ENCODE measurements around the gene ATG4B. TPM values are rescaled to one million over a fixed set of nuclear protein-coding genes. Genes with fewer than 3 reads are reported as not detected.

The ATG4B gene
- total RNA-seq, 3 donors from 2014 or later = 87.9 to 154 (median 94.6) TPM

DNA sequence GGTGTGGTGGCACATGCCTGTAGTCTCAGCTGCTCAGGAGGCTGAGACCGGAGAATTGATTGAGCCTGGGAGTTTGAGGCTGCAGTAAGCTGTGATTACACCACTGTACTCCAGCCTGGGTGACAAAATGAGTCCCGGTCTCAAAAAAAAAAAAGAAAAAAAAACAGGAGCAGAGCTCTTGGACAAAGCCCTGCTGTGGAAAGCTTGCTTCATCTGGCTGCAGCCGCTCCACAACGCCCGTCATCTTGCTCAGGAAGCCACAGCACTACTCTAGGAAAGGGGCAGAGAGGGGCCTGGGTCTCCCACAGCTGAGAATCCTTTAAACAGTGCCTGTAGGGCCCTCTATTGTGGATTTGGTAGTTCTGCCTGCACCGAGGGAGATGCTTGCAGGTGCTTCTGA is 11.0 kb downstream of the ATG4B start:
- no peak overlapping the region for H3K4me3 ChIP-seq
- peaks cover 27% of the 10 kb centered on the region for H3K4me1 ChIP-seq (ENCODE audit: low read depth)
- H3K36me3 ChIP-seq (ENCODE audit: low read depth) = no peaks in the 10 kb centered on the region
- ATAC-seq (no peak), DNase-seq (no peak)
- intact Hi-C loops (cut with DNase I, micrococcal nuclease) = no loop called here
- TF ChIP-seq, protein P1, sequence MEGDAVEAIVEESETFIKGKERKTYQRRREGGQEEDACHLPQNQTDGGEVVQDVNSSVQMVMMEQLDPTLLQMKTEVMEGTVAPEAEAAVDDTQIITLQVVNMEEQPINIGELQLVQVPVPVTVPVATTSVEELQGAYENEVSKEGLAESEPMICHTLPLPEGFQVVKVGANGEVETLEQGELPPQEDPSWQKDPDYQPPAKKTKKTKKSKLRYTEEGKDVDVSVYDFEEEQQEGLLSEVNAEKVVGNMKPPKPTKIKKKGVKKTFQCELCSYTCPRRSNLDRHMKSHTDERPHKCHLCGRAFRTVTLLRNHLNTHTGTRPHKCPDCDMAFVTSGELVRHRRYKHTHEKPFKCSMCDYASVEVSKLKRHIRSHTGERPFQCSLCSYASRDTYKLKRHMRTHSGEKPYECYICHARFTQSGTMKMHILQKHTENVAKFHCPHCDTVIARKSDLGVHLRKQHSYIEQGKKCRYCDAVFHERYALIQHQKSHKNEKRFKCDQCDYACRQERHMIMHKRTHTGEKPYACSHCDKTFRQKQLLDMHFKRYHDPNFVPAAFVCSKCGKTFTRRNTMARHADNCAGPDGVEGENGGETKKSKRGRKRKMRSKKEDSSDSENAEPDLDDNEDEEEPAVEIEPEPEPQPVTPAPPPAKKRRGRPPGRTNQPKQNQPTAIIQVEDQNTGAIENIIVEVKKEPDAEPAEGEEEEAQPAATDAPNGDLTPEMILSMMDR (IDR thresholded peaks at IDR 0.05) = no peak
- H3K9me3 ChIP-seq = no peaks in the 10 kb centered on the region

DNA sequence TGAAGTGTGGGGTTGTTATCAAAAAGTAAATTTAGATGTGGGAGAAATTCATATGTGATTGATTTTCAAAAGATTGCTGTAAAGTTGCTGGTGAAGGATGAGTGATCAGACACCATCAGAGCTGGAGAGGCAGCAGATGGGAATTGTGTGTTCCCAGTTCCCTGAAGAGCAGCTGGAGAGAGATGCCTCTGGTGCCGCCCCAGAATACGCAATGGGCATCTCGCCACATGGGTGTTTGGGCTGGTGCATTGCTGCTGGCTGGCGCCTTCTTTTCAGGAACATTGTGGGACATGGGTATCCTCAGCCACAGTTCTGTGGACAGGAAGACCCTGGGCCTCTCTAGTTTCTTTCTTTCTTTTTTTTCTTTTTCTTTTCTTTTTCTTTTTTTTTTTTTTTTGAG is 11.9 kb downstream of the ATG4B start:
- H3K4me3 ChIP-seq = no peak overlapping the region
- DNase-seq (no peak), ATAC-seq (peak; percentile 6)
- no peaks in the 10 kb centered on the region for H3K36me3 ChIP-seq (ENCODE audit: low read depth)
- H3K9me3 ChIP-seq = no peaks in the 10 kb centered on the region
- TF ChIP-seq, protein P1 (IDR thresholded peaks at IDR 0.05) = no peak
- peaks cover 27% of the 10 kb centered on the region for H3K4me1 ChIP-seq (ENCODE audit: low read depth)
- intact Hi-C loops (cut with DNase I, micrococcal nuclease) = no loop called here

DNA sequence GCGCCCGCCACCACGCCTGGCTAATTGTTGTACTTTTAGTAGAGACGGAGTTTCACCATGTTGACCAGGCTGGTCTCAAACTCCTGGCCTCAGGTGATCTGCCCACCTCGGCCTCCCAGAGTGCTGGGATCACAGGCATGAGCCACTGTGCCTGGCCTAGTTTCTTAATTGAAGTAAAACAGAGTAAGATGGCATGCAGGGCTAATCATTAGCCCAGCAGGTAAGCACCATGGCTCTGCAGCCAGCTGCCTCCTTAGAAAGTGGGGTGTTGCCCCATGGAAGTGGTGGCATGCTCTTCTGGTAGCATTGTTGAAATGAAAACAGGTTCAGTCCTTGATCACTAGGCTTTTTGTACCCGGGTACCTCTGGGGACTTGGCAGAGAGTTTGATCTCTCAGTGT is 12.4 kb downstream of the ATG4B start:
- intact Hi-C loops (cut with DNase I, micrococcal nuclease) = no loop called here
- DNase-seq = no peak
- Histone ChIP-seq H3K36me3 (ENCODE audit: low read depth) (peaks cover 1% of the 10 kb centered on the region), H3K9me3 (no peaks in the 10 kb centered on the region), H3K4me1 (ENCODE audit: low read depth) (peaks cover 27% of the 10 kb centered on the region), H3K4me3 (no peak overlapping the region)
- TF ChIP-seq, protein P1 (IDR thresholded peaks at IDR 0.05) = no peak
- no peak for ATAC-seq

DNA sequence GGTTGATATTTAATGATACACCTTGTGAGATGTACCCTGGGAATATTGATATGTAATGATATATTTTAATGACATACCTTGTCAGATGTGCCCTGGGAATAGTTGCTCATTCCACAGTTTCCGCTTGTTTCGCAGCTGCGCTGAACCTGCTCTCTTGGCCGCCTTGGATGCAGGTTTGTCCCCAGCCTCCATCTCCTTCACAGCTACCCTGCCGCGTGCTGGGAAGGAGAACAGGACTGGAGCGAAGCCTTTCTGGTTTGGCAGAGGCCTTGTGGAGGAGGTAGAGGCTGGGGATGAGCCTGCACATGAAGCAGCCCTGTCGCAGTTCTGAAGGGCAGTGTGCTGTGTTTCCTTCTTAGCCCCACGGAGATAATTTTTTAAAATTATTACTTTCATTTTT is 14.6 kb downstream of the ATG4B start:
- TF ChIP-seq, protein P1 (IDR thresholded peaks at IDR 0.05) = no peak
- peak in 1 of 3 donors; percentile 4 for DNase-seq
- H3K9me3 ChIP-seq = no peaks in the 10 kb centered on the region
- no peak overlapping the region for H3K4me3 ChIP-seq
- H3K4me1 ChIP-seq (ENCODE audit: low read depth) = peaks cover 9% of the 10 kb centered on the region
- peaks cover 3% of the 10 kb centered on the region for H3K36me3 ChIP-seq (ENCODE audit: low read depth)
- intact Hi-C loops (cut with DNase I, micrococcal nuclease) = no loop called here
- no peak for ATAC-seq

DNA sequence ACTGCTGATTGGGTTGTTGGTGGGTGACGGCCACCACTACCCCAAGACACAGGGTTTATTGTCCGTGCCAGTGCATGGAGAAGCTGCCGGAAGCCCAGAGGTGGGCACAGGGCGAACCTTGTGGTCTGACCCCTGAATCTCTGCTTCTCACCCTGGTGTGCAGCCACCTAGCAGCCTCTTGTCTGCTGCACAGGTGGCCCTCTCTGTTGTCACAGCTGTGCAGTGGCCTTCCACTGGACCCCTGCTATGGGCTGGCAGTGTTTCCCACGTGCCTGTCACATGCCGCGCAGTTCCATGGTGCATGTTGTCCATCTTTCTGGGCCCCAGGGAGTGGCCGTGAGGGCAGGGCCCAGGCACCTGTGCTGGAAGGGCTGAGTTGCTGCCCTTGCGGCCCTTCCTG is 15.2 kb downstream of the ATG4B start:
- H3K9me3 ChIP-seq = no peaks in the 10 kb centered on the region
- TF ChIP-seq, protein P1 (IDR thresholded peaks at IDR 0.05) = no peak
- intact Hi-C loops (cut with DNase I, micrococcal nuclease) = no loop called here
- peak in 1 of 3 donors; percentile 30 for DNase-seq
- H3K4me1 ChIP-seq (ENCODE audit: low read depth) = peaks cover 8% of the 10 kb centered on the region
- H3K4me3 ChIP-seq = no peak overlapping the region
- no peak for ATAC-seq
- H3K36me3 ChIP-seq (ENCODE audit: low read depth) = peaks cover 3% of the 10 kb centered on the region

DNA sequence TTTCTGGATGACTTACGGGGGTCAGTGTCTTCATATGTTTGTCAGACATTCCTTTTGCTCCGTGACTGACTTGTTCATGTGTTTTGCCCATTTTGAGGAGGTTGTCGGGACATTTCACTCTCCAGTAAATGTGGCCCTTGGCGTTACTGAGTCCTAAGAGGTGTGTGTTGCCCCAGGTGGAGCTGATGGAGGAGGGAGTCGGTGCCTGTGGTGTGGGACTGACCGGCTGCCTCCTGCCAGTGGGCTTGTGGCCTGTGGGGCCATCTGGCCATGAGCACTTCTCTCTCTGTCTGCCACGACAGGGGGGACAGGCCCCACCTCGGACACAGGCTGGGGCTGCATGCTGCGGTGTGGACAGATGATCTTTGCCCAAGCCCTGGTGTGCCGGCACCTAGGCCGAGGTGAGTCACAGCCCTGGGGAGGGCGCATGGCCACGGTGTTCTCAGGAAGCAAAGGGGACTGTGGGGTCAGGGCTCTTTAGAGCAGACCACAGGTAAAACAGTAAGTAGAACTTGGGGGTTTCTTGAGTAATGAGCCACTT is 15.8 kb downstream of the ATG4B start:
- TF ChIP-seq, protein P1 (IDR thresholded peaks at IDR 0.05) = no peak
- DNase-seq (no peak), ATAC-seq (no peak)
- Histone ChIP-seq H3K9me3 (no peaks in the 10 kb centered on the region), H3K36me3 (ENCODE audit: low read depth) (peaks cover 3% of the 10 kb centered on the region), H3K4me3 (no peak overlapping the region), H3K4me1 (ENCODE audit: low read depth) (peaks cover 6% of the 10 kb centered on the region)
- intact Hi-C loops (cut with DNase I, micrococcal nuclease) = no loop called here
